Midbrain (tissue), 1 donor: ENCODE results near the gene FXYD7.
"Not testable (repeated sequence)": the region's sequence is repeated elsewhere in the genome, so short reads cannot be mapped to it uniquely, and the experiment has no call there.

ENCODE experiments used
- DNase-seq: peaks from one replicate; lab custom pipeline; 2025; lab: John Stamatoyannopoulos, UW

The FXYD7 gene

DNA sequence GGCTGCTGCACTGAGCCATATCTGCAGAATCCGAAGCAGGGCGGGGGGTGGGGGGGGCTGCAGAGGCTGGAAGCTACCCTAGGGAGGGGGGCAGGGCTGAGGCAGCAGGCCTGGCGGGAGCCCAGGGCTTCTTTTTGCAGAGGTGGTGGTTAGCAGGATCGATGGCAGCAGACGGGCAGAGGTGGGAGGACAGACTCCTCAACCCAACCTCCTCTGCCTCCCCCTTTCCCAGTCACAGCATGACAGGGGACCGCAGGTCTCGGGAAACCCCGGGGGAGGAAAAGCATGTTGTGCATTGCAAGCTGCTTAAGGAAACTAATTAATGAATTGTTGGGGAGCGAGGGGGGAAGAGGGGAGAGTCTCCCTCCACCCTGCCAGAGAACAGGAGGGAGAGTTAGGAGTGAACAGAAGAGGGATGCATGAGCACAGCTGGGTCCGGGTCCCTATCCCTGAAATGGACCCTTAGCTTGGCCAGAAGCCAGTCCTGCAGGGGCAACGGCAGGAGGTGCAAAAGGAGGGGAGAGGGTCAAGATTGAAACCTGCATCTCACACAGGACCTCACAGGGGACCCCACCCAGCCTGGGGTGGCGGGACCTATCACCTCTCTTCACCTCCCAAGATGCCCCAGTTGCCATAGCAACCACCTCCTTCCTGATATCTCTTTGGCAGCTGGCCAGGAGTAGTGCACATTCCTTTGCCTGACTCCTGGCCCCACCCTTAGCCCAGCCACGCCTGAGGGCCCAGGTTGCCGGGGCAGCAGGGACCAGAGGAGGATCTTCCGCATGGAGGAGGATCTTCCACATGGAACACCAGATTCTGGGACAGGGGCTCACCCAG lies 1.8 kb downstream of the FXYD7 start:
- no peak for DNase-seq

DNA sequence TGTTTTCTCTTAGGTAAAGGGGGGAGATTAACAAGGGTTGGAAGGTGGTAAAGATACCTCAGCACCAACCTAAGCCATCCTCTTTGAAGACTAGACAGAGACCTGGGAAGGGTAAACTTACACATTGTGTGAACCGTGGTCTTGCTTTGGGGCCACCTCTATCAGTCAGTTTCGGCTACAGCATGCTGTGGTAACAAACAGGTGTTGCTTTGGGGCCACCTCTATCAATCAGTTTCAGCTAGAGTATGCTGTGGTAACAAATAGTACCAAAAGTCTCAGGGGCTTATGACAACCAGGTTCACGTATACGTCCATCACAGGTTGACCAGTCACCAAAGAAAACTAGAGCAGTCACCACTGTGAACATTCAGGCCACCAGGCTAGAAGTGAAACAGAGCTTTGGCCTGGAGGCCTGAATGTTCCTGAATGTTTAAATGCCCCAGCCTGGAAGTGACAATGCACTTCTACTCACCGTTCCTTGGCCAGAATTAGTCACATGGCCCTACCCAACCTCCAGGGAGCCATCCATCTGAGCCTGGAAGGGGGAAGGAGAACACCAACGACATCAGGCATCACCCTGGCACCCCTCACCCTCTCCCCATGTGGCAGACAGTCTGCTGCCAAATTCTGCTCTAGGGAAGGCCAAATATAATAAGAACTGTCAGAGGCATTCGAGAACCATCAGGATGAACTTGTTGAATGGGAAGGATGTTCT lies 3.8 kb downstream of the FXYD7 start:
- DNase-seq, result no peak

DNA sequence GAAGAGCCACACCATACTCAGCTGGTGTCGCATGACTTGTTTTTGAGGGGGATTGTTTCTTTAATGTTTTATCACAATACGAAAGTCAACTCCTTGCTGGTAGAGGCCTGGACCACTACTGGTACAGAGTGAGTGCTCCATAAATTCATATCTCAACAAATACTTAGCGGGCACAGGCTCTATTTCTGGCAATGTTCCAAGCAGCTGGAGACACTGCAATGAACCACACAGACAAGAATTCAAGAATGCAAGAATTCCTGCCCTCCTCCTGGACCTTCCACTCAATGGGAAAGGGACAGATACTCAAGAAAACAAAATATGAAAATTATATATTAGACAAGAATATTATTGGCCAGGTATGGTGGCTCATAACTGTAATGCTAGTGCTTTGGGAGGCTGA lies 6.4 kb downstream of the FXYD7 start:
- DNase-seq, result no peak

DNA sequence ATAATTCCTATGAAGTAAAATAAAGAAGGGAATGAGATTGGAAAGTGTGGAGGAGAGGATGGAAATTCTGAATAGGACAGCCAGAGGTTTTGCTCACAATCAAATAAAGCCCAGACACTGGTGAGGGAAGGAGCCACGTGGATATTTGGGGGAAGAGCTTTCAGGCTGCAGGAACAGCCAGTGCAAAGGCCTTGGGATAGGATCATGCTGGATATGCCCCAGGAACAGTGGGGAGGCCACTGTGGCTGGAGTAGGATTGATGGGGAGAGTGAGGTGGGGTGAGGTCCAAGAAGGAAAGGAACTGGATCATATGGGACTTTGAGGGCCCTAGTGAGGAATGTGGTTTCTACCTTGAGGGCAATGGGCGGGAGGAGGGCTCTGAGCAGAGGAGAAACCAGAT lies 7.4 kb downstream of the FXYD7 start:
- DNase-seq, result no peak

- no peak for DNase-seq
Observed at GRCh38 chr19:35151273-35152065, 8.4 kb downstream of the FXYD7 start.

GRCh38 chr19:35153129-35153522 lies 10.1 kb downstream of the FXYD7 start:
- DNase-seq, result not testable (repeated sequence)

DNA sequence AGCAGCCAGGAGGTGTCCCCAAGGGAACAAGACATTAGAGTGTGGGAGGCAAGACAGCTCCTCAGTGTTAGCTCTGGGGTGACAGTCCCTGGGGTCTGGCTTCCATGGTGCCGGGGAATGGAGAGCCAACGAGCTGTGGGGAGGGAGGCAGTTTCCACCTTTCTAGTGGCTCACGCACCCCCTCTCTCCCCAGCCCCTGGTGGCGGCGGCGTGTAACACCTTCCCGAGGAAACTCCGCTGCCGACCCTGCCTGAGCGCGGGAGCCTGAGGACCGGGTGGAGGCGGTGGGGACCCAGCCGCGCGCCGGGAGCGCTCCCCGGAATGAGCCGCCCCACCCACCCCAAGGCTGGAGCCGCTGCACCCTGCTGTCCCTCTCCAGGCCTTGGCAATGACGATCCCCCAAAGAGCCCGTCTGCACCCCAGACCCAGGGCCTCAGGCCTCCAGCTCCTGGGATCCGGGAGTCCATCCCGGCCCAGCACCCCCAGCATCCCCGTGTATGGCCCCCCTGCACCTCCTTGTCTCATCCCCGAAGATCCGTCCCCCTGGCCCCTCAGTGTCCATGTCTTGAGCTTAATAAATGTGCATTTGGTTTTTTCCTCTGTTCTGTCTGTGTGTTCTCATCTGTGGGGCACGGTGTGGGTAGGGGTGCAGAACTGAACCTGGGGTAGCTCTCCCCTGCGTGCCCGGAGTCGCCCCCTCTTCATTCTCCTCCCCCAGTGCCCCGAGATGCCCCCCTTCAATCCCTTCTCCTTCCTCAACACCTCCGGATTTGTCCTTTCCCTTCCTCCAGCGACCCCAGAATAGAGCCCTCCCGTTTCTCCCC lies 10.9 kb downstream of the FXYD7 start:
- DNase-seq, result no peak

DNA sequence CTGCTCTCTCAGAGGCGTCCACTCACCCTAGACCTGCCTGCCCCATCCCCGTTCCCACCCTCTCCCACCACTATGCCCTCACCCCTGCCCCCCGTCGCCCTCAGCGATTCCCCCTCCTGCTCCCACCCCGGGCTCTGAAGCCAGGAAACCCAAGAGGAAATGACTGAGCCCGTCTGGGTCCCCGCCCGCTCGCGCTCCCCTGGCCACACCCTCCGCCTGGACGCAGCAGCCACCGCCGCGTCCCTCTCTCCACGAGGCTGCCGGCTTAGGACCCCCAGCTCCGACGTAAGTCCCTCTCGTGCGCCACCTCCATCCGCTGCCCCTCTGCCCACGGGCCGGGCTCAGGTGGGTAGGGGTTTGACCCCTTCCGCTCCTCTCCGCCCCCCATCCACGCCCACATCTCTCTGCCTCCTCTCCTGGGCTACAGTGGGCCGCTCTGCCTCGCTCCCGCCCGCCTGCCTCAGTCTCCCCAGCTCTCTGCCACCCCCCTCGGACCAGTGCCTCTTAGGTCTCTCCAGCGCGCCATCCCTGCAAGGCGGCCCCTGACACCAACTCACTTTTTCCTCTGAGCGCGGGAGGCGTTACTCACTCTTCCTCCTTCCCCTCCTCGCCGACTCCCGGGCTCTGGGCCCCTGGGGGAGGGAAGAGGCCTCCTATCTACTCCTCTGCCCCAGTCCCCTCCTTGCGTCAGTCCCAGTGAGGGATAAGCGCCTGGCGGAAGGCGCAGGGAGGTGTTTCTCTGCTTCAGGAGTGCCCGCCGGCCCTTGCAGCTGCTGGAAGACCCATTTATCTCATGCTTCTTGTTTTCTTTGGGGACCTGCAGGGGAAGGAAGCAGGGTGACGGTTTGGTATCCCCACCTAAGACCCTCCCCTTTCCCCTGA lies 11.7 kb downstream of the FXYD7 start, which contains the start of gene FXYD5:
FXYD5 (plus strand) TSS at position 211 of the 882 bp plus-strand sequence. CDS start 816 bp downstream, outside the sequence.
- no peak for DNase-seq

GRCh38 chr19:35155441-35155840 lies 12.4 kb downstream of the FXYD7 start:
- no peak for DNase-seq

DNA sequence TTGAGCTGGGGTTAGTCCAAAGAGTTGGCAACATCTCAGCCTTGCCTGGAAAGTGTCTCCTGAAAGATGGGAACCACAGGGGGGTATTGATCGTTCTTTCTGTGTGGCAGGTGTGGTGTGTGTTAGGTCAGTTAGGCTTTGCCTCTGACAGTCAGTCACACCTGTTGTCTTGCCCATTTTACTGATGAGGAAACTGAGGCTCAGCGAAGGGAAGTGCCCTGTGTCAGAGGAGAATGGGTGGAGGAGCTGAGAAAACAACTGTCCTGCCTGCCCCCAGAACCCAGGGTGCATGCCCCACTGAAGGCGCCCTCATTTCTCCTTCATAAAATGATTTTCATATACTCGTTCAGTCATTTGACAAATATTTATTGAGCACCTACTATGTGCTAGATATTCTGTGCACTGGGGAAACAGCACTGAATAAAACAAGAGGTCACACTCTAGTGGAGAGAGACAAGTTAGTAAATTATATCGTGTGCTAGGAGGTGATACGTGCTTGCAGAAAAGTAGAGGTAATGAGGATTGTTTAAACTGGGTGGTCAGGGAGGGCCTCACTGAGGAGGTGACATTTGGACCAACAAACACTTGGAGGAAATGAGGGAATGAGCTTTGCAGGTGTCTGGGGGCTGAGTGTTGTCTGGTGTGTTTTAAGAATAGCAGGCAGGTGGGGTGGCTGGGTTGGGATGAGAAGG lies 13.1 kb downstream of the FXYD7 start:
- DNase-seq, result no peak

- DNase-seq, result no peak
Observed at GRCh38 chr19:35156673-35157014, 13.6 kb downstream of the FXYD7 start.

GRCh38 chr19:35157431-35157830 lies 14.4 kb downstream of the FXYD7 start:
- no peak for DNase-seq

DNA sequence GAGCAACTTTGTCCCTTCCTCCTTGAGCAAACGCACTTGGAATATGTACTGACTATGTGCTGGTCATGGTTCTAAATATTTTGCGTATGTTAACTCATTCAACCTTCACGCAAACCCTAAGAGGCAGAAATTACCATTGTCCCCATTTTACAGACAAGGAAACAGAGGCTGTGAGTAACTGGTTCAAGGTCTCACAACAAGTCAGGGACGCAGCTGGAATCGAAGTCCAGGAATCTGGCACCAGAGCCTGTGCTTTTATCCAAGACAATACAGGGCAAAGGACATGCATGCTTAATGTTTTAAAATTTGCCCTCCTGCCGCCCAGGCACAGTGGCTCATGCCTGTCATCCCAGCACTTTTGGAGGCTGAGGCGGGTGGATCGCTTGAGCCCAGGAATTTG lies 16.6 kb downstream of the FXYD7 start:
- DNase-seq, result no peak

DNA sequence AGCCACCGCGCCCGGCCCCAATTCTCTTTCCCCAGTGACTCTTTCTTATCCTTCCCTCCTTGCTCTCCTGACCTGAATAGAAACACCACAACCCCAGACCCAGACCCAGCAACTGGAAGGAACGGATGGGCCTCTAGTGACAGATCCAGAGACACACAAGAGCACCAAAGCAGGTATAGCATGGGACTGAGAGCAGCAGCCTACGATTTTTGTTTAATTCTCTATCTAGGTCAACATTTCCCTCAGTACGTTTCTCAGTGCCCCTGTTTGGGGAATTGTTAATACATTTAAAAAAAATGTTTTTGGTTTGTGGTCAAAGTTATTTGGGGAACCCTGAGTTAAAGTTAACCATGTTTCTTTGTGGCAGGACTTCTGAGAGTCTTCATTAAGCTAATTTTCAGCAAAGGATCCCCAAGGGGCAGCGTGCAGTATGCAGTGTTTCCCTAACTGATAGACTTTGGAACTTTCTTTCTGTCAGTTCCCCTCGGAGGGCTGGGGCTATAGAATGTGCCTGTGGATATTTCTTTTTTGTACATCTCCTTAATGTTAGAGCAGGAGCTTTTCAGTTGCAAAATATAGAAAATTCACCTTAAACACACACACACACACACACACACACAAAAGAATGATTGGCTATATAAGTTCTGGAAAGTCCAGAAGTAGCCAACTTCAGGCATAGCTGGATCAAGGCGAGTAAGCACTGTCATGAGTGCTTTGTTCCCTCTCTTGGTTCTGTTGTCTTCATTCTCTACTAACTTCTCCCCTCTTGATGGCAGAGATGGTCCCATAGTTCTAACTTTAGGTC lies 17.8 kb downstream of the FXYD7 start:
- no peak for DNase-seq

DNA sequence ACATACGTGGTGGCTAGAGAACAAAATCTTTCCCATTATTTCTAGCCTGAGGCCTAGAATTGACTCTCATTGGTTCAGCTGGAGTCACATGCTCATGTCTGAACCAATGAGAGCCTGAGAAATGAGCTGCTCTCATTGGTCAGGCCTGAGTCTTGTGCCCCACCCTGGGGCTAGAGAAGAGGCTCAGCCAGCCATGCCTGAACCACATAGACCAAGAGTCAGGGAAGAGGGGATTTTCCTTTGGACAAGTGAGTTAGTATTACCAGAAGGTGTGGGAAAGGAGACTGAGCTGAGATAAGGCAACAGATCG lies 18.3 kb downstream of the FXYD7 start:
- DNase-seq, result no peak

- DNase-seq, result no peak
Observed at GRCh38 chr19:35162471-35163326, 19.6 kb downstream of the FXYD7 start.

- no peak for DNase-seq
Observed at GRCh38 chr19:35164418-35164817, 21.4 kb downstream of the FXYD7 start.
